Measurements from ENCODE around the gene CARD9.

CARD9 gene

GRCh38 chr9:136385015-136385414 lies 11.5 kb upstream of the CARD9 start:
- CTCF ChIA-PET, result interaction anchor here (0.6 to 1.1 kb wide), 2 partner anchors 16 to 246 kb away, joined by 3 to 6 read pairs; no protein-coding TSS in a partner anchor
- DNase-seq (ENCODE audit: extremely low spot score), result no peak
- POLR2A ChIA-PET, result no interaction called here
- TF ChIP-seq NFRKB (IDR thresholded peaks at IDR 0.05) (no peak), HDGF (IDR thresholded peaks at IDR 0.05; ENCODE audit: borderline replicate concordance) (no peak), ARNT (IDR thresholded peaks at IDR 0.05) (no peak), ELF4 (IDR thresholded peaks at IDR 0.05) (no peak), L3MBTL2 (conservative IDR thresholded peaks at IDR 0.05) (no peak), FOXK2 (IDR thresholded peaks at IDR 0.05) (no peak), CTBP1 (IDR thresholded peaks at IDR 0.05; ENCODE audit: borderline replicate concordance) (no peak), BHLHE40 (IDR thresholded peaks at IDR 0.05; ENCODE audit: borderline replicate concordance) (no peak), LEF1 (IDR thresholded peaks at IDR 0.05; ENCODE audit: borderline replicate concordance) (no peak), SUZ12 (IDR thresholded peaks at IDR 0.05) (no peak), FOXA1 (IDR thresholded peaks at IDR 0.05) (no peak), SP1 (IDR thresholded peaks at IDR 0.05) (no peak), TARDBP (IDR thresholded peaks at IDR 0.05) (no peak), PKNOX1 (IDR thresholded peaks at IDR 0.05) (no peak), FOXM1 (IDR thresholded peaks at IDR 0.05; ENCODE audit: borderline replicate concordance) (no peak), ZNF384 (IDR thresholded peaks at IDR 0.05) (no peak)

GRCh38 chr9:136383436-136383835 lies 10.0 kb upstream of the CARD9 start:
- ChIA-PET POLR2A (no interaction called here), CTCF (no interaction called here)
- DNase-seq (ENCODE audit: extremely low spot score), result no peak
- TF ChIP-seq L3MBTL2 (conservative IDR thresholded peaks at IDR 0.05) (no peak), FOXM1 (IDR thresholded peaks at IDR 0.05; ENCODE audit: borderline replicate concordance) (no peak), BHLHE40 (IDR thresholded peaks at IDR 0.05; ENCODE audit: borderline replicate concordance) (no peak), SUZ12 (IDR thresholded peaks at IDR 0.05) (no peak), LEF1 (IDR thresholded peaks at IDR 0.05; ENCODE audit: borderline replicate concordance) (no peak), SP1 (IDR thresholded peaks at IDR 0.05) (no peak), NFRKB (IDR thresholded peaks at IDR 0.05) (no peak), TARDBP (IDR thresholded peaks at IDR 0.05) (no peak), ARNT (IDR thresholded peaks at IDR 0.05) (no peak), ZNF384 (IDR thresholded peaks at IDR 0.05) (no peak), FOXA1 (IDR thresholded peaks at IDR 0.05) (no peak), CTBP1 (IDR thresholded peaks at IDR 0.05; ENCODE audit: borderline replicate concordance) (no peak), PKNOX1 (IDR thresholded peaks at IDR 0.05) (no peak), HDGF (IDR thresholded peaks at IDR 0.05; ENCODE audit: borderline replicate concordance) (no peak), ELF4 (IDR thresholded peaks at IDR 0.05) (no peak), FOXK2 (IDR thresholded peaks at IDR 0.05) (no peak)

GRCh38 chr9:136381966-136382513 lies 8.6 kb upstream of the CARD9 start:
- DNase-seq (ENCODE audit: extremely low spot score), result no peak
- ChIA-PET POLR2A (no interaction called here), CTCF (no interaction called here)
- no peak for TF ChIP-seq ZNF384 (IDR thresholded peaks at IDR 0.05)

- no peak for TF ChIP-seq TARDBP (IDR thresholded peaks at IDR 0.05)
- no peak for TF ChIP-seq FOXA1 (IDR thresholded peaks at IDR 0.05)
- TF ChIP-seq CTBP1 (IDR thresholded peaks at IDR 0.05; ENCODE audit: borderline replicate concordance), result no peak
- no peak for TF ChIP-seq FOXK2 (IDR thresholded peaks at IDR 0.05)
- no peak for TF ChIP-seq ELF4 (IDR thresholded peaks at IDR 0.05)
- TF ChIP-seq ZNF384 (IDR thresholded peaks at IDR 0.05), result no peak
- TF ChIP-seq PKNOX1 (IDR thresholded peaks at IDR 0.05), result no peak
- no peak for TF ChIP-seq BHLHE40 (IDR thresholded peaks at IDR 0.05; ENCODE audit: borderline replicate concordance)
- ChIA-PET CTCF (no interaction called here), POLR2A (interaction anchor here (0.8 kb wide), 1 partner anchor 18 kb away, joined by 3 read pairs; no protein-coding TSS in a partner anchor)
- DNase-seq (ENCODE audit: extremely low spot score), result no peak
Observed at GRCh38 chr9:136381311-136381710, 7.8 kb upstream of the CARD9 start.

- DNase-seq (ENCODE audit: extremely low spot score), result no peak
- TF ChIP-seq CTBP1 (IDR thresholded peaks at IDR 0.05; ENCODE audit: borderline replicate concordance) (no peak), BHLHE40 (IDR thresholded peaks at IDR 0.05; ENCODE audit: borderline replicate concordance) (no peak), NFRKB (IDR thresholded peaks at IDR 0.05) (no peak), SUZ12 (IDR thresholded peaks at IDR 0.05) (no peak), LEF1 (IDR thresholded peaks at IDR 0.05; ENCODE audit: borderline replicate concordance) (no peak), HDGF (IDR thresholded peaks at IDR 0.05; ENCODE audit: borderline replicate concordance) (no peak), FOXA1 (IDR thresholded peaks at IDR 0.05) (no peak), FOXK2 (IDR thresholded peaks at IDR 0.05) (no peak), PKNOX1 (IDR thresholded peaks at IDR 0.05) (no peak), FOXM1 (IDR thresholded peaks at IDR 0.05; ENCODE audit: borderline replicate concordance) (no peak)
- ChIA-PET POLR2A (no interaction called here), CTCF (no interaction called here)
Observed at GRCh38 chr9:136380381-136380780, 6.9 kb upstream of the CARD9 start.

- CTCF ChIA-PET, result no interaction called here
- POLR2A ChIA-PET, result no interaction called here
- DNase-seq (ENCODE audit: extremely low spot score), result no peak
- no peak for TF ChIP-seq FOXK2 (IDR thresholded peaks at IDR 0.05)
- no peak for TF ChIP-seq L3MBTL2 (conservative IDR thresholded peaks at IDR 0.05)
- no peak for TF ChIP-seq SP1 (IDR thresholded peaks at IDR 0.05)
Observed at GRCh38 chr9:136379891-136380290, 6.4 kb upstream of the CARD9 start.

Data from HEK293T (cell line).